Neural cell (in vitro differentiated cells): Measurements from ENCODE around the gene SH3PXD2B. TPM values are rescaled to one million over a fixed set of nuclear protein-coding genes. Genes with fewer than 3 reads are reported as not detected.

Experiments used
- H2AFZ ChIP-seq: fragments of 200-600, 300-800 bp; sonication (generic), shearing (Covaris generic); 2 replicates; pipeline ENCODE4 v1.6.0; 2014; ENCODE audit warnings: low read depth, mild to moderate bottlenecking, antibody characterized with exemption, low read length, moderate library complexity
- H3F3A ChIP-seq: fragments of 200-600 bp; shearing (Covaris generic); 2 replicates; pipeline ENCODE4 v1.6.1; 2016; ENCODE audit warnings: mild to moderate bottlenecking, moderate library complexity, mixed read lengths, antibody characterized with exemption, low read length; ENCODE audit not compliant: insufficient read depth, poor library complexity, severe bottlenecking
- H3K27ac ChIP-seq: fragments of 200-600, 300-800 bp; sonication (generic), shearing (Covaris generic); 2 replicates; pipeline ENCODE4 v1.5.1; 2014; ENCODE audit warnings: mild to moderate bottlenecking, low read length, moderate library complexity
- H3K27me3 ChIP-seq: fragments of 300-800, 200-600 bp; sonication (generic), shearing (Covaris generic); 2 replicates; pipeline ENCODE4 v1.6.0; 2014; ENCODE audit warnings: mild to moderate bottlenecking, low read depth, low read length, moderate library complexity; ENCODE audit not compliant: insufficient read depth
- H3K36me3 ChIP-seq: fragments of 300-800, 200-600 bp; sonication (generic), shearing (Covaris generic); 2 replicates; pipeline ENCODE4 v1.5.1; 2014; ENCODE audit warnings: mild to moderate bottlenecking, antibody characterized with exemption, low read length, moderate library complexity; ENCODE audit not compliant: insufficient read depth
- H3K4me2 ChIP-seq: fragments of 300-800, 200-600 bp; sonication (generic), shearing (Covaris generic); 2 replicates; pipeline ENCODE4 v1.6.0; 2014; ENCODE audit warnings: mild to moderate bottlenecking, low read length
- H3K4me3 ChIP-seq: fragments of 300-800, 200-600 bp; sonication (generic), shearing (Covaris generic); 2 replicates; pipeline ENCODE4 v1.5.1; 2014; ENCODE audit warnings: mild to moderate bottlenecking, low read length, moderate library complexity
- H3K79me2 ChIP-seq: fragments of 200-600 bp; shearing (Covaris generic); replicated peaks from 2 replicates; pipeline ENCODE4 v1.6.0; 2014; ENCODE audit warnings: mild to moderate bottlenecking, low read length, moderate library complexity; ENCODE audit not compliant: insufficient read depth
- H3K9ac ChIP-seq: fragments of 300-800, 200-600 bp; sonication (generic), shearing (Covaris generic); 2 replicates; pipeline ENCODE4 v1.6.1; 2016; ENCODE audit warnings: mild to moderate bottlenecking, low read length, mixed read lengths
- H3K9me2 ChIP-seq: fragments of 200-600 bp; shearing (Covaris generic); 2 replicates; pipeline ENCODE4 v1.6.1; 2016; ENCODE audit warnings: mild to moderate bottlenecking, low read length, mixed read lengths; ENCODE audit not compliant: insufficient read depth
- H3K9me3 ChIP-seq: fragments of 200-600, 300-800 bp; sonication (generic), shearing (Covaris generic); 2 replicates; pipeline ENCODE4 v1.6.1; 2016; ENCODE audit warnings: mild to moderate bottlenecking, mixed run types, low read length, moderate library complexity, mixed read lengths
- H4K20me1 ChIP-seq: fragments of 200-600 bp; shearing (Covaris generic); 2 replicates; pipeline ENCODE4 v1.6.1; 2016; ENCODE audit warnings: mild to moderate bottlenecking, mixed run types; ENCODE audit not compliant: insufficient read depth
- CTCF ChIP-seq: fragments of 450-650 bp; IDR thresholded peaks from 2 replicates; pipeline ENCODE4 v1.5.1; 2014; ENCODE audit warnings: antibody characterized with exemption, mild to moderate bottlenecking, moderate library complexity; ENCODE audit not compliant: poor library complexity, severe bottlenecking
- EP300 ChIP-seq: fragments of 450-650 bp; conservative IDR thresholded peaks from 2 replicates; pipeline ENCODE4 v1.6.1; 2014; ENCODE audit warnings: antibody characterized with exemption, mild to moderate bottlenecking, moderate library complexity; ENCODE audit not compliant: poor library complexity, severe bottlenecking
- EZH2 ChIP-seq: fragments of 200-600, 300-800 bp; shearing (Covaris generic), sonication (generic); IDR thresholded peaks from 2 replicates; pipeline ENCODE4 v1.6.1; 2014; ENCODE audit warnings: antibody characterized with exemption, low read length, borderline replicate concordance, mild to moderate bottlenecking; ENCODE audit not compliant: insufficient read depth, poor library complexity, severe bottlenecking
- MXI1 ChIP-seq: fragments of 450-650 bp; conservative IDR thresholded peaks from 2 replicates; pipeline ENCODE4 v1.6.1; 2014; ENCODE audit warnings: antibody characterized with exemption, mild to moderate bottlenecking; ENCODE audit not compliant: poor library complexity, severe bottlenecking
- POLR2AphosphoS5 ChIP-seq: IDR thresholded peaks from 2 replicates; pipeline ENCODE4 v1.6.1; 2012
- RAD21 ChIP-seq: fragments of 450-650 bp; conservative IDR thresholded peaks from 2 replicates; pipeline ENCODE4 v1.6.1; 2014; ENCODE audit warnings: antibody characterized with exemption, mild to moderate bottlenecking, moderate library complexity
- REST ChIP-seq: IDR thresholded peaks from 2 replicates; pipeline ENCODE4 v1.6.1; 2012; ENCODE audit warnings: borderline replicate concordance
- SMC3 ChIP-seq: fragments of 450-650 bp; conservative IDR thresholded peaks from 2 replicates; pipeline ENCODE4 v1.6.1; 2014; ENCODE audit warnings: antibody characterized with exemption, mild to moderate bottlenecking, moderate library complexity; ENCODE audit not compliant: poor library complexity
- TAF1 ChIP-seq: IDR thresholded peaks from 2 replicates; pipeline ENCODE4 v1.6.1; 2012; ENCODE audit warnings: low read depth
- polyA plus RNA-seq: library from polyadenylated mRNA; depleted of rRNA; stranded (reverse); fragments of >200 nt; gene quantifications from 2 replicates; pipeline ENCODE4 v1.2.3, GENCODE V29; 2014

The SH3PXD2B gene
- polyA plus RNA-seq, 1 donor from 2014 or later = 11.7 TPM

- Histone ChIP-seq H3K79me2 (no peaks in the 10 kb centered on the region), H3K4me3 (no peak overlapping the region), H3K4me2 (no peak overlapping the region), H3K36me3 (no peaks in the 10 kb centered on the region), H3K9me3 (no peaks in the 10 kb centered on the region), H3K9me2 (no peaks in the 10 kb centered on the region), H2AFZ (no peak overlapping the region), H3F3A (no peaks in the 10 kb centered on the region), H3K27ac (no peak overlapping the region), H3K27me3 (no peaks in the 10 kb centered on the region), H4K20me1 (no peaks in the 10 kb centered on the region), H3K9ac (no peak overlapping the region)
- TF ChIP-seq SMC3 (no peak), MXI1 (no peak), EP300 (no peak), CTCF (no peak), REST (no peak), EZH2 (no peak), POLR2AphosphoS5 (no peak), TAF1 (no peak), RAD21 (no peak)
These were observed 73.2 kb downstream of the SH3PXD2B start for GRCh38 chr5:172380987-172381643.

- Histone ChIP-seq H3K36me3 (no peaks in the 10 kb centered on the region), H3K4me3 (no peak overlapping the region), H4K20me1 (no peaks in the 10 kb centered on the region), H3K4me2 (no peak overlapping the region), H3K9ac (no peak overlapping the region), H3K9me2 (no peaks in the 10 kb centered on the region), H3K9me3 (no peaks in the 10 kb centered on the region), H3F3A (no peaks in the 10 kb centered on the region), H3K79me2 (no peaks in the 10 kb centered on the region), H2AFZ (no peak overlapping the region), H3K27ac (no peak overlapping the region), H3K27me3 (no peaks in the 10 kb centered on the region)
- TF ChIP-seq RAD21 = no peak
- TF ChIP-seq POLR2AphosphoS5 = no peak
- TF ChIP-seq EZH2 = no peak
- TF ChIP-seq EP300 = no peak
- TF ChIP-seq REST = no peak
These were observed 73.9 kb downstream of the SH3PXD2B start for GRCh38 chr5:172380301-172380986.
